GM20431 (cell line): ENCODE measurements around the gene CCDC134.

Source experiments
- in situ Hi-C: fragments of 300-500 bp; cut with MseI, MboI; formaldehyde crosslinking; loops from one replicate; pipeline ENCODE4 v1.15.0; 2020; ENCODE audit warnings: low sequenced_read_pairs; ENCODE audit not compliant: unreplicated experiment

CCDC134 gene

DNA sequence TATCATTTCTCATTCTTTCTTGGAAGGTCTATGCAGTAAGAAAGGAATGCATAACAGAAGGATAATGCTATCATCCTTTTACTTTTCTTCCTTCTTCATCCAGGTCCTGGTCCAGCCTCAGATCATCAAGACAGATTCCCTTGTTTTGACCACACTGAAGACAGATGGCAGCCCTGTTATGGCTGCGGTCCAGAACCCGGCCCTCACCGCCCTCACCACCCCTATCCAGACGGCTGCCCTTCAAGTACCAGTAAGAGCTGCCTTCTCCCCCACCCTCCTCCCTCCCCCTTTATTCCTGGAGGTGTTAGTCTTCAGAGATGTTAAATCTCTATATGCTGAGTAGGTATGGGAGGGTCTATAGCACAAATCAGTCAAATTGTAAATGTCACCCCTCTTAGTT lies 70.3 kb downstream of the CCDC134 start:
- in situ Hi-C loops, result no loop called here

DNA sequence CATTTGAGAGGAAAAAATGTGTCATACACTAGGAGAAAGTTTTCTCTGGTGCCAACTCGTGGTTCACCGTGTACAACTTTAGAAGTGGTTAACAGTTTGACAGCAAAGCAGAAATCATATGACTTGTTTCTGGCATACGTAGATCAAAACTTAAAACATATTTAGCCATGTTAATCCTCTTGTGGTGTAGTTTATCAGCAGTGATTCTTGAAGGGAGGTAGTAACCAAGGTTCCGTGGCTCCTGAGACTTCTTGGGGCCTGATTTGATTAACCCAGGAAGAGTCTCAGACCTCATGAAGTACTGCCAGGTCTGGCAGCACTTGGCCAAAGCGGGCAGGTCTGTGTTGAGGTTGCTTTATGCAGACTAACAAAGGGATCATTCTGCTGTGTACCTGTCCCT lies 72.9 kb downstream of the CCDC134 start:
- in situ Hi-C loops, result no loop called here

DNA sequence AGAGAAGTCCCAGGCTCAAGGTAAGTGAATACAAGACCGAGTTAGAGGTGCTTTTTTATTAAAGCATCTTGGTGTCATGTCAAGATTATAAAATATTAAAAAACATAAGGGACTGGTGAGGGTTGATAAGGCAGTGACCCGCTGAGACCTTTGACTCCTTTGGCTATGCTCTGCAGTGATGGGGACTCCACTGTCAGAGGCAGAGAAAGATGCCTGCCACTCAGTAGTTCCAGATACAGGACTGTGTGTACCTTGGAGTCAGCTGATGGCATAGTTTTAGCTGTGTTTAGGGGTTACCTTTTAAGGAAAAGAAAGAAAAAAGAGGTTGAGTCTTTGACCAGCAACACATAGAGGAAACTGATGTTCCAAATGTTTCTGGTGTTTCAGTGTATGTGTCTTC lies 73.6 kb downstream of the CCDC134 start:
- in situ Hi-C loops, result no loop called here

DNA sequence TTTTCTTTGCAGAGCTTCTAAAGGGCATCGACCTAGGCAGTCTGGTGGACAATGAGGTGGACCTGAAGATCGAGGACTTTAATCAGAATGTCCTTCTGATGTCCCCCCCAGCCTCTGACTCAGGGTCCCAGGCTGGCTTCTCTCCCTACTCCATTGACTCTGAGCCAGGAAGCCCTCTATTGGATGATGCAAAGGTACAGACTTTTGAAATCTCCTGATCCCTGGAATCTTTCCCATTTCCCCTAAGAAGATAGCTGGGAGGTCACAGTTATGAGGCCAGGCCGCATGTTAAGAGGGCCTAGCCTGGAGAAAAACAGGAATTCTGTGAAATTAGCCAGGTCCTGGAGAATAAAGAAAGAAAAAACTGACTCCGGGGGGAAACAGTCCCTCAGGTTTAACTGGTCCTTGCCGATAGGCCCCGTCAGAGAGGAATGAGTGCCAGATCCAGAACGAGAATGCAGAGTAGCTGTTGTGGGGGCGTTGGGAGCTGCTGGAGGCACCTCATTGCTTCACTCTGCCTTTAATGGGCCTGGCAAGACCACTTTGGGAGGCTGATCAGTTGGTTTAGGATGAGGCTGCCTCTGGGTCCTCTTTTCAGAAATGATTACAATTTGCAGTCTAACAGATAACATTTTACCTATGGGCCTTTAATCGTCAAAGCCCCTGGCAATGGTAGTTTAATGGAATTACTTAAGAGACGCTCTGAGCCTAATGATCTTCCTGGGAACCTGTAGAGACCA lies 75.2 kb downstream of the CCDC134 start:
- in situ Hi-C loops, result no loop called here
